ENCODE data around the gene EEF1G.

DNA sequence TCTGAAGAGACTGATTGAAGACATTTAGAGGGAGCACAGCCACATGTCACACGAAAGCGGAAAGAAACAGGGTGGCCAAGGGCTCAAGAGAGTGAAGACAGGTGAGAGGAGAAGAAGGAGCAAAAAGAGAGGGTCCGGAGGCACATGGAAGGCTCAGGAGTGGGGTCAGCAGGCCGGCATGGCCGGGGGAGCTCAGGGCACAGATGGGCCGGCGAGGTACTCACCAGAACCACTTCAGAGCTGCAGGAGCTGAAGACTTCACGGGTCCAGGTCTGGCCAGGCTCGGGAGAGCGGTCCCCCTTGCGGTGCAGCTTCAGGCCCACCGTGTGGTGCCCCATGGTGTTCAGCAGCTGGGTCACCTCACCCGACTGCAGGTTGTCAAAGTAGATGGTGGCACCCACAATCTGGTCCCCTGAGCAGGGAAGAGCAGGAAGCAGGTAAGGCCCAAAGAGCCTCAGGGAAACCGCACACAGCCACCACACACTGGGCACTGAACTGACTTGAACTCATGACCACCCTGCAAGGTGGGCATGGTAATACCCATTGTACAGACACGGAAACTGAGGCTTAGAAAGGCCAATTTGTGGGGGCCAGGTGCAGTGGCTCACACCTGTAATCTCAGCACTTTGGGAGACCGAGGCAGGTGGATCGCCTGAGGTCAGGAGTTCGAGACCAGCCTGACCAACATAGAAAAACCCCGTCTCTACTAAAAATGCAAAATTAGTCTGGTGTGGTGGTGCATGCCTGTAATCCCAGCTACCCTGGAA lies 38.7 kb downstream of the EEF1G start:
- TF ChIP-seq, protein P1, sequence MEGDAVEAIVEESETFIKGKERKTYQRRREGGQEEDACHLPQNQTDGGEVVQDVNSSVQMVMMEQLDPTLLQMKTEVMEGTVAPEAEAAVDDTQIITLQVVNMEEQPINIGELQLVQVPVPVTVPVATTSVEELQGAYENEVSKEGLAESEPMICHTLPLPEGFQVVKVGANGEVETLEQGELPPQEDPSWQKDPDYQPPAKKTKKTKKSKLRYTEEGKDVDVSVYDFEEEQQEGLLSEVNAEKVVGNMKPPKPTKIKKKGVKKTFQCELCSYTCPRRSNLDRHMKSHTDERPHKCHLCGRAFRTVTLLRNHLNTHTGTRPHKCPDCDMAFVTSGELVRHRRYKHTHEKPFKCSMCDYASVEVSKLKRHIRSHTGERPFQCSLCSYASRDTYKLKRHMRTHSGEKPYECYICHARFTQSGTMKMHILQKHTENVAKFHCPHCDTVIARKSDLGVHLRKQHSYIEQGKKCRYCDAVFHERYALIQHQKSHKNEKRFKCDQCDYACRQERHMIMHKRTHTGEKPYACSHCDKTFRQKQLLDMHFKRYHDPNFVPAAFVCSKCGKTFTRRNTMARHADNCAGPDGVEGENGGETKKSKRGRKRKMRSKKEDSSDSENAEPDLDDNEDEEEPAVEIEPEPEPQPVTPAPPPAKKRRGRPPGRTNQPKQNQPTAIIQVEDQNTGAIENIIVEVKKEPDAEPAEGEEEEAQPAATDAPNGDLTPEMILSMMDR (conservative IDR thresholded peaks at IDR 0.05; ENCODE audit: low read depth, low read length), result no peak
- TF ChIP-seq EZH2phosphoT487 (IDR thresholded peaks at IDR 0.05; ENCODE audit: borderline replicate concordance, low read length) (no peak), EZH2 (IDR thresholded peaks at IDR 0.05; ENCODE audit: low read length, unreplicated experiment) (no peak)
